IPS-18a (cell line): ENCODE data around the gene ERVMER34-1.
A peak's percentile ranks its signal among the peaks of the same experiment; 100 is the strongest.

Experiments
- H3K27ac ChIP-seq: one replicate; pipeline ENCODE4 v1.5.1; 2013; ENCODE audit warnings: low read length
- H3K27me3 ChIP-seq: one replicate; pipeline ENCODE4 v1.6.1; 2013; ENCODE audit warnings: mild to moderate bottlenecking, low read length; ENCODE audit not compliant: control insufficient read depth, insufficient read depth
- H3K36me3 ChIP-seq: one replicate; pipeline ENCODE4 v1.6.1; 2013; ENCODE audit warnings: low read depth, low read length; ENCODE audit not compliant: control insufficient read depth
- H3K4me1 ChIP-seq: one replicate; pipeline ENCODE4 v1.6.1; 2013; ENCODE audit warnings: low read depth, low read length; ENCODE audit not compliant: control insufficient read depth
- H3K4me3 ChIP-seq: one replicate; pipeline ENCODE4 v1.5.1; 2013; ENCODE audit warnings: low read length
- H3K9ac ChIP-seq: one replicate; pipeline ENCODE4 v1.6.1; 2013; ENCODE audit warnings: mild to moderate bottlenecking, low read length, moderate library complexity
- H3K9me3 ChIP-seq: one replicate; pipeline ENCODE4 v1.6.1; 2013; ENCODE audit warnings: low read depth, low read length; ENCODE audit not compliant: control insufficient read depth

Gene ERVMER34-1

GRCh38 chr4:52751487-52751911 lies 274 bp upstream of the ERVMER34-1 start:
- H3K9me3 ChIP-seq, result no peaks in the 10 kb centered on the region
- peaks cover 28% of the 10 kb centered on the region for H3K27me3 ChIP-seq
- H3K36me3 ChIP-seq, result peaks cover 2% of the 10 kb centered on the region
- peak overlapping the region; percentile 59 for H3K9ac ChIP-seq
- H3K27ac ChIP-seq, result no peak overlapping the region
- H3K4me3 ChIP-seq, result peak overlapping the region; percentile 66
- H3K4me1 ChIP-seq, result peaks cover 3% of the 10 kb centered on the region

- H3K4me3 ChIP-seq, result peak overlapping the region; percentile 66
- H3K9me3 ChIP-seq, result no peaks in the 10 kb centered on the region
- no peak overlapping the region for H3K9ac ChIP-seq
- peaks cover 3% of the 10 kb centered on the region for H3K4me1 ChIP-seq
- no peak overlapping the region for H3K27ac ChIP-seq
- H3K27me3 ChIP-seq, result peaks cover 28% of the 10 kb centered on the region
- peaks cover 14% of the 10 kb centered on the region for H3K36me3 ChIP-seq
Observed at GRCh38 chr4:52750213-52750612, 1.0 kb downstream of the ERVMER34-1 start.

GRCh38 chr4:52748432-52748831 lies 2.8 kb downstream of the ERVMER34-1 start:
- no peaks in the 10 kb centered on the region for H3K9me3 ChIP-seq
- peaks cover 28% of the 10 kb centered on the region for H3K27me3 ChIP-seq
- H3K4me1 ChIP-seq, result peaks cover 3% of the 10 kb centered on the region
- H3K9ac ChIP-seq, result no peak overlapping the region
- no peak overlapping the region for H3K4me3 ChIP-seq
- peaks cover 27% of the 10 kb centered on the region for H3K36me3 ChIP-seq
- no peak overlapping the region for H3K27ac ChIP-seq

- H3K4me1 ChIP-seq, result no peaks in the 10 kb centered on the region
- H3K9me3 ChIP-seq, result no peaks in the 10 kb centered on the region
- H3K27me3 ChIP-seq, result no peaks in the 10 kb centered on the region
- peaks cover 27% of the 10 kb centered on the region for H3K36me3 ChIP-seq
- H3K9ac ChIP-seq, result no peak overlapping the region
- H3K27ac ChIP-seq, result no peak overlapping the region
- no peak overlapping the region for H3K4me3 ChIP-seq
Observed at GRCh38 chr4:52744588-52744987, 6.6 kb downstream of the ERVMER34-1 start.

GRCh38 chr4:52743444-52744019 lies 7.7 kb downstream of the ERVMER34-1 start:
- Histone ChIP-seq H3K36me3 (peaks cover 27% of the 10 kb centered on the region), H3K9me3 (no peaks in the 10 kb centered on the region), H3K9ac (no peak overlapping the region), H3K27ac (no peak overlapping the region), H3K4me3 (no peak overlapping the region), H3K4me1 (no peaks in the 10 kb centered on the region), H3K27me3 (no peaks in the 10 kb centered on the region)

- H3K4me3 ChIP-seq, result no peak overlapping the region
- no peaks in the 10 kb centered on the region for H3K27me3 ChIP-seq
- H3K4me1 ChIP-seq, result peaks cover 9% of the 10 kb centered on the region
- no peaks in the 10 kb centered on the region for H3K36me3 ChIP-seq
- no peak overlapping the region for H3K9ac ChIP-seq
- no peak overlapping the region for H3K27ac ChIP-seq
- no peaks in the 10 kb centered on the region for H3K9me3 ChIP-seq
Observed at GRCh38 chr4:52729586-52729985, 21.6 kb downstream of the ERVMER34-1 start.

GRCh38 chr4:52728691-52729240 lies 22.5 kb downstream of the ERVMER34-1 start:
- no peak overlapping the region for H3K4me3 ChIP-seq

GRCh38 chr4:52726826-52727580 lies 24.2 kb downstream of the ERVMER34-1 start:
- no peak overlapping the region for H3K27ac ChIP-seq
- peaks cover 14% of the 10 kb centered on the region for H3K4me1 ChIP-seq

More at GRCh38 chr4:52728691-52729240, 22.5 kb downstream of the ERVMER34-1 start:
- H3K27me3 ChIP-seq, result no peaks in the 10 kb centered on the region
- H3K27ac ChIP-seq, result no peak overlapping the region
- H3K9me3 ChIP-seq, result no peaks in the 10 kb centered on the region
- no peaks in the 10 kb centered on the region for H3K36me3 ChIP-seq
- H3K9ac ChIP-seq, result no peak overlapping the region
- peaks cover 9% of the 10 kb centered on the region for H3K4me1 ChIP-seq

GRCh38 chr4:52721968-52722815 lies 29.0 kb downstream of the ERVMER34-1 start:
- H3K27me3 ChIP-seq, result no peaks in the 10 kb centered on the region
- H3K36me3 ChIP-seq, result peaks cover 19% of the 10 kb centered on the region
- H3K9ac ChIP-seq, result peak overlapping the region; percentile 61

More at GRCh38 chr4:52726826-52727580, 24.2 kb downstream of the ERVMER34-1 start:
- Histone ChIP-seq H3K9ac (no peak overlapping the region), H3K36me3 (no peaks in the 10 kb centered on the region), H3K4me3 (no peak overlapping the region), H3K27me3 (no peaks in the 10 kb centered on the region), H3K9me3 (no peaks in the 10 kb centered on the region)

GRCh38 chr4:52718123-52718522 lies 33.1 kb downstream of the ERVMER34-1 start:
- Histone ChIP-seq H3K9ac (no peak overlapping the region), H3K36me3 (peaks cover 53% of the 10 kb centered on the region), H3K4me1 (peaks cover 27% of the 10 kb centered on the region), H3K4me3 (no peak overlapping the region), H3K27ac (no peak overlapping the region), H3K27me3 (no peaks in the 10 kb centered on the region), H3K9me3 (no peaks in the 10 kb centered on the region)

More at GRCh38 chr4:52721968-52722815, 29.0 kb downstream of the ERVMER34-1 start:
- peak overlapping the region; percentile 67 for H3K4me3 ChIP-seq
- H3K4me1 ChIP-seq, result peaks cover 5% of the 10 kb centered on the region
- H3K27ac ChIP-seq, result peak overlapping the region; percentile 15
- no peaks in the 10 kb centered on the region for H3K9me3 ChIP-seq
